H9 (cell line): ENCODE measurements around the gene FAM200C. TPM values are rescaled to one million over a fixed set of nuclear protein-coding genes. Genes with fewer than 3 reads are reported as not detected.

Experiments
- DNase-seq: peaks from one replicate; pipeline ENCODE4 v3.0.0-alpha.2; 2017
- H2AFZ ChIP-seq: one replicate; pipeline ENCODE4 v1.6.1; 2013; ENCODE audit warnings: mild to moderate bottlenecking, low read length, control low read depth, moderate library complexity
- H2AK5ac ChIP-seq: 2 replicates; pipeline ENCODE4 v1.6.1; 2013; ENCODE audit warnings: low read length, control low read depth, mixed read lengths; ENCODE audit not compliant: insufficient read length
- H2BK120ac ChIP-seq: one replicate; pipeline ENCODE4 v1.6.1; 2013; ENCODE audit warnings: low read depth, mild to moderate bottlenecking, low read length, control low read depth, inconsistent platforms; ENCODE audit not compliant: poor library complexity, severe bottlenecking
- H2BK12ac ChIP-seq: 2 replicates; pipeline ENCODE4 v1.6.1; 2013; ENCODE audit warnings: low read length, control low read depth, mixed read lengths, low read depth; ENCODE audit not compliant: insufficient read length
- H2BK15ac ChIP-seq: 2 replicates; pipeline ENCODE4 v1.6.1; 2013; ENCODE audit warnings: low read depth, low read length, control low read depth
- H2BK20ac ChIP-seq: one replicate; pipeline ENCODE4 v1.6.1; 2013; ENCODE audit warnings: low read depth, mild to moderate bottlenecking, low read length, control low read depth, inconsistent platforms; ENCODE audit not compliant: poor library complexity, severe bottlenecking
- H2BK5ac ChIP-seq: 2 replicates; pipeline ENCODE4 v1.6.1; 2013; ENCODE audit warnings: low read length, control low read depth, mixed read lengths; ENCODE audit not compliant: insufficient read length
- H3K14ac ChIP-seq: 2 replicates; pipeline ENCODE4 v1.6.1; 2013; ENCODE audit warnings: low read length, control low read depth; ENCODE audit not compliant: insufficient read depth
- H3K18ac ChIP-seq: 2 replicates; pipeline ENCODE4 v1.6.1; 2013; ENCODE audit warnings: low read depth, mild to moderate bottlenecking, mixed read lengths, low read length, control low read depth; ENCODE audit not compliant: insufficient read length
- H3K23ac ChIP-seq: 2 replicates; pipeline ENCODE4 v1.6.1; 2013; ENCODE audit warnings: low read length, control low read depth, mixed read lengths, low read depth; ENCODE audit not compliant: insufficient read length
- H3K23me2 ChIP-seq: 2 replicates; pipeline ENCODE4 v1.6.1; 2013; ENCODE audit warnings: low read depth, mild to moderate bottlenecking, mixed read lengths, low read length, control low read depth; ENCODE audit not compliant: insufficient read length, poor library complexity, severe bottlenecking
- H3K27ac ChIP-seq: 2 replicates; pipeline ENCODE4 v1.5.1; 2013; ENCODE audit warnings: low read length, control low read depth, mixed read lengths, low read depth; ENCODE audit not compliant: insufficient read length
- H3K27me3 ChIP-seq: 2 replicates; pipeline ENCODE4 v1.6.1; 2013; ENCODE audit warnings: low read length, control low read depth, inconsistent platforms; ENCODE audit not compliant: insufficient read depth
- H3K4ac ChIP-seq: 2 replicates; pipeline ENCODE4 v1.6.1; 2013; ENCODE audit warnings: low read depth, mild to moderate bottlenecking, control low read depth, inconsistent platforms, low read length, moderate library complexity
- H3K4me1 ChIP-seq: 2 replicates; pipeline ENCODE4 v1.6.1; 2013; ENCODE audit warnings: low read length, control low read depth, inconsistent platforms; ENCODE audit not compliant: insufficient read depth
- H3K4me2 ChIP-seq: 2 replicates; pipeline ENCODE4 v1.6.1; 2013; ENCODE audit warnings: low read length, control low read depth, mixed read lengths; ENCODE audit not compliant: insufficient read length, insufficient read depth
- H3K56ac ChIP-seq: 2 replicates; pipeline ENCODE4 v1.6.1; 2013; ENCODE audit warnings: low read depth, mild to moderate bottlenecking, mixed read lengths, low read length, control low read depth; ENCODE audit not compliant: insufficient read length
- H3K79me1 ChIP-seq: 2 replicates; pipeline ENCODE4 v1.6.1; 2013; ENCODE audit warnings: low read depth, mild to moderate bottlenecking, moderate library complexity, low read length, control low read depth, inconsistent platforms; ENCODE audit not compliant: insufficient read depth, poor library complexity, severe bottlenecking
- H3K79me2 ChIP-seq: 2 replicates; pipeline ENCODE4 v1.6.1; 2013; ENCODE audit warnings: low read length, control low read depth, inconsistent platforms; ENCODE audit not compliant: insufficient read depth
- H3K9ac ChIP-seq: 2 replicates; pipeline ENCODE4 v1.6.1; 2013; ENCODE audit warnings: low read length, control low read depth, mixed read lengths; ENCODE audit not compliant: insufficient read length; ENCODE audit errors: extremely low read depth
- H3K9me3 ChIP-seq: one replicate; pipeline ENCODE4 v1.6.1; 2013; ENCODE audit warnings: low read depth, low read length, inconsistent platforms; ENCODE audit not compliant: control insufficient read depth
- H3T11ph ChIP-seq: one replicate; pipeline ENCODE4 v1.6.1; 2013; ENCODE audit warnings: mild to moderate bottlenecking, low read length, control low read depth, inconsistent platforms
- H4K20me1 ChIP-seq: one replicate; pipeline ENCODE4 v1.6.1; 2013; ENCODE audit not compliant: control insufficient read depth, insufficient read length, insufficient read depth
- H4K5ac ChIP-seq: 2 replicates; pipeline ENCODE4 v1.6.1; 2013; ENCODE audit warnings: low read depth, mild to moderate bottlenecking, mixed read lengths, low read length, control low read depth; ENCODE audit not compliant: insufficient read length
- H4K8ac ChIP-seq: replicated peaks from 2 replicates; pipeline ENCODE4 v1.6.1; 2013; ENCODE audit warnings: low read length, control low read depth, mixed read lengths, low read depth; ENCODE audit not compliant: insufficient read length
- H4K91ac ChIP-seq: 2 replicates; pipeline ENCODE4 v1.6.1; 2013; ENCODE audit warnings: low read depth, mild to moderate bottlenecking, moderate library complexity, mixed read lengths, low read length, control low read depth; ENCODE audit not compliant: insufficient read length
- H3K27ac Mint-ChIP-seq, 3 experiments: 2 replicates in 2 of 3; 3 replicates in 1 of 3; pipeline ENCODE4 v1.8.0; 2020 to 2021; ENCODE audit warnings: mixed read lengths in 3 of 3, mild to moderate bottlenecking in 1 of 3, moderate library complexity in 1 of 3
- H3K27me3 Mint-ChIP-seq: 2 replicates; pipeline ENCODE4 v1.8.0; 2021; ENCODE audit warnings: low read depth, mild to moderate bottlenecking, moderate library complexity, mixed read lengths
- H3K36me3 Mint-ChIP-seq, 3 experiments: 2 replicates in 2 of 3; 3 replicates in 1 of 3; pipeline ENCODE4 v1.8.0; 2020 to 2021; ENCODE audit warnings: low read depth in 3 of 3, mixed read lengths in 3 of 3; ENCODE audit not compliant: insufficient read depth in 1 of 3
- H3K4me1 Mint-ChIP-seq, 2 experiments: 2 replicates each; pipeline ENCODE4 v1.8.0; 2020; ENCODE audit warnings: mixed read lengths in 2 of 2
- H3K4me3 Mint-ChIP-seq, 2 experiments: 2 replicates in 1 of 2; 3 replicates in 1 of 2; pipeline ENCODE4 v1.8.0; 2020 to 2021; ENCODE audit warnings: mild to moderate bottlenecking in 2 of 2, mixed read lengths in 2 of 2, moderate library complexity in 1 of 2
- H3K9me3 Mint-ChIP-seq, 2 experiments: 2 replicates in 1 of 2; 3 replicates in 1 of 2; pipeline ENCODE4 v1.8.0; 2020; ENCODE audit warnings: mild to moderate bottlenecking in 2 of 2, mixed read lengths in 2 of 2, moderate library complexity in 1 of 2
- WGBS: extraction: QIAGEN DNeasy Blood & Tissue Kit; methylation state at CpG from one replicate; pipeline ENCODE4 v1.1.7; 2013; ENCODE audit warnings: missing lambda C conversion rate, low lambda C conversion rate, mixed read lengths; ENCODE audit not compliant: insufficient read length; ENCODE audit errors: extremely low coverage; 5-methylcytosine and 5-hydroxymethylcytosine counted together
- total RNA-seq: library from RNA; stranded (reverse); gene quantifications from 2 replicates; pipeline ENCODE4 v1.2.1, GENCODE V29; 2021
- TF ChIP-seq, protein P1 (sequence below): fragments of 200-600 bp; sonication (generic); conservative IDR thresholded peaks from 3 replicates; pipeline ENCODE4 v1.8.0; 2021; ENCODE audit warnings: antibody characterized with exemption, mild to moderate bottlenecking

Gene FAM200C
- total RNA-seq, 1 experiment from 2014 or later: 4.3 TPM

DNA sequence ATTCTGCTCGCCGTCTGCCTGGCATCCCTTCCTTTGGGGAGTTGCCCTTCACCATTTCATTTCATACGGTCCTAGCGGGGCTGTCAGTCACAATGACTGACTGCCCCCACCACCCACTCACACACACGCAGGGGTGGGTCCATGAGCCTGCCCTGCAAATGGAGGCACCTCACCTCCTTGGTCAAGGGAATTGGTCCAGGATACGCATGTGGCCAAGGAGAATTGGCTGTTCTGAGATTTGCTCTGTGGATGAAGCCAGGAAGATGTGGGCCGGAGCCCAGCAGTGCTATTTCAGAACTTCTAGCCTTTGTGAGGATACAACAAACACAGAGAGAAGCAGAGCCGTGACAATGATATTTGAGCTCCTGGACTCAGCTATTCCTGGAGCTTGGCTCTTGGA, 46.5 kb downstream of the FAM200C start:
- no peak overlapping the region for H3K18ac ChIP-seq
- no peak overlapping the region for H4K5ac ChIP-seq
- H3K27me3 ChIP-seq: no peaks in the 10 kb centered on the region
- Mint-ChIP-seq H3K27ac (no peak overlapping the region), H3K4me1 (peaks cover 0 to 5% of the 10 kb centered on the region in 2 experiments; a peak in 2 of 4 replicates), H3K36me3 (no peaks in the 10 kb centered on the region), H3K4me3 (no peak overlapping the region), H3K27me3 (peaks cover 2% of the 10 kb centered on the region), H3K9me3 (no peaks in the 10 kb centered on the region)
- no peak overlapping the region for H3K23ac ChIP-seq
- H2AFZ ChIP-seq: no peak overlapping the region
- no peaks in the 10 kb centered on the region for H3K9me3 ChIP-seq
- H3K14ac ChIP-seq: no peak overlapping the region
- H3K56ac ChIP-seq: no peak overlapping the region
- no peak overlapping the region for H2BK20ac ChIP-seq
- no peak overlapping the region for H2BK5ac ChIP-seq
- no peak overlapping the region for H3K9ac ChIP-seq
- H3T11ph ChIP-seq: no peak overlapping the region
- H2BK120ac ChIP-seq: no peak overlapping the region
- no peaks in the 10 kb centered on the region for H4K20me1 ChIP-seq
- H2BK15ac ChIP-seq: no peak overlapping the region
- H3K27ac ChIP-seq: no peak overlapping the region
- no peaks in the 10 kb centered on the region for H3K79me2 ChIP-seq
- H2BK12ac ChIP-seq: no peak overlapping the region
- H3K4me1 ChIP-seq: no peaks in the 10 kb centered on the region
- peak; percentile 65 for DNase-seq
- H3K4me2 ChIP-seq: no peak overlapping the region
- no peak overlapping the region for H3K4ac ChIP-seq
- no peaks in the 10 kb centered on the region for H3K79me1 ChIP-seq
- no peak overlapping the region for H4K91ac ChIP-seq
- TF ChIP-seq, protein P1, sequence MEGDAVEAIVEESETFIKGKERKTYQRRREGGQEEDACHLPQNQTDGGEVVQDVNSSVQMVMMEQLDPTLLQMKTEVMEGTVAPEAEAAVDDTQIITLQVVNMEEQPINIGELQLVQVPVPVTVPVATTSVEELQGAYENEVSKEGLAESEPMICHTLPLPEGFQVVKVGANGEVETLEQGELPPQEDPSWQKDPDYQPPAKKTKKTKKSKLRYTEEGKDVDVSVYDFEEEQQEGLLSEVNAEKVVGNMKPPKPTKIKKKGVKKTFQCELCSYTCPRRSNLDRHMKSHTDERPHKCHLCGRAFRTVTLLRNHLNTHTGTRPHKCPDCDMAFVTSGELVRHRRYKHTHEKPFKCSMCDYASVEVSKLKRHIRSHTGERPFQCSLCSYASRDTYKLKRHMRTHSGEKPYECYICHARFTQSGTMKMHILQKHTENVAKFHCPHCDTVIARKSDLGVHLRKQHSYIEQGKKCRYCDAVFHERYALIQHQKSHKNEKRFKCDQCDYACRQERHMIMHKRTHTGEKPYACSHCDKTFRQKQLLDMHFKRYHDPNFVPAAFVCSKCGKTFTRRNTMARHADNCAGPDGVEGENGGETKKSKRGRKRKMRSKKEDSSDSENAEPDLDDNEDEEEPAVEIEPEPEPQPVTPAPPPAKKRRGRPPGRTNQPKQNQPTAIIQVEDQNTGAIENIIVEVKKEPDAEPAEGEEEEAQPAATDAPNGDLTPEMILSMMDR: no peak
- no peak overlapping the region for H2AK5ac ChIP-seq
- no CpG with 5 or more reads among the region's 8 CpGs for WGBS
- H4K8ac ChIP-seq: no peak overlapping the region
- H3K23me2 ChIP-seq: no peaks in the 10 kb centered on the region
